Stimulated activated CD8-positive, alpha-beta memory T cell treated with anti-CD3 and anti-CD28 coated beads, Interleukin-4, amount 100 ng/mL, for 48 hours (primary cell): Measurements from ENCODE around the gene STK39.
"Not testable (repeated sequence)": the region's sequence is repeated elsewhere in the genome, so short reads cannot be mapped to it uniquely, and the experiment has no call there.

Experiments used
- DNase-seq: peaks from one replicate; pipeline ENCODE4 v3.0.0-alpha.2; 2020

STK39 gene

GRCh38 chr2:168127371-168127770, 120.0 kb downstream of the STK39 start:
- DNase-seq = no peak

GRCh38 chr2:168122210-168122609, 125.2 kb downstream of the STK39 start:
- not testable (repeated sequence) for DNase-seq

- no peak for DNase-seq
Measured at GRCh38 chr2:168120730-168121129, 126.7 kb downstream of the STK39 start.

GRCh38 chr2:168120310-168120709, 127.1 kb downstream of the STK39 start:
- DNase-seq = no peak

GRCh38 chr2:168119515-168120141, 127.8 kb downstream of the STK39 start:
- no peak for DNase-seq

- no peak for DNase-seq
Measured at GRCh38 chr2:168118733-168119514, 128.5 kb downstream of the STK39 start.

GRCh38 chr2:168116448-168116847, 130.9 kb downstream of the STK39 start:
- no peak for DNase-seq

GRCh38 chr2:168114619-168115018, 132.8 kb downstream of the STK39 start:
- no peak for DNase-seq

- DNase-seq = no peak
Measured at GRCh38 chr2:168114040-168114439, 133.4 kb downstream of the STK39 start.

GRCh38 chr2:168107322-168107721, 140.1 kb downstream of the STK39 start:
- no peak for DNase-seq

GRCh38 chr2:168105127-168105683, 142.2 kb downstream of the STK39 start:
- no peak for DNase-seq

GRCh38 chr2:168097431-168097830, 150.0 kb downstream of the STK39 start:
- no peak for DNase-seq

- DNase-seq = no peak
Measured at GRCh38 chr2:168096158-168096557, 151.2 kb downstream of the STK39 start.

GRCh38 chr2:168091986-168092385, 155.4 kb downstream of the STK39 start:
- DNase-seq = no peak

GRCh38 chr2:168090366-168091135, 156.8 kb downstream of the STK39 start:
- DNase-seq = no peak

- no peak for DNase-seq
Measured at GRCh38 chr2:168089200-168089599, 158.2 kb downstream of the STK39 start.

- no peak for DNase-seq
Measured at GRCh38 chr2:168087401-168087800, 160.0 kb downstream of the STK39 start.

GRCh38 chr2:168086851-168087250, 160.5 kb downstream of the STK39 start:
- DNase-seq = no peak

GRCh38 chr2:168085801-168086361, 161.5 kb downstream of the STK39 start:
- no peak for DNase-seq

- no peak for DNase-seq
Measured at GRCh38 chr2:168084288-168084687, 163.1 kb downstream of the STK39 start.

GRCh38 chr2:168081452-168081851, 165.9 kb downstream of the STK39 start:
- DNase-seq = not testable (repeated sequence)

GRCh38 chr2:168079236-168079635, 168.2 kb downstream of the STK39 start:
- DNase-seq = no peak

GRCh38 chr2:168076731-168077130, 170.7 kb downstream of the STK39 start:
- no peak for DNase-seq
